GM21717 (cell line): ENCODE measurements around the gene TMED10.

Experiments used
- ATAC-seq: cut with Tn5 transposase; IDR thresholded peaks from one replicate; pipeline ENCODE4 v1.9.1; 2021; ENCODE audit warnings: mild to moderate bottlenecking, moderate library complexity; ENCODE audit not compliant: unreplicated experiment

The TMED10 gene

DNA sequence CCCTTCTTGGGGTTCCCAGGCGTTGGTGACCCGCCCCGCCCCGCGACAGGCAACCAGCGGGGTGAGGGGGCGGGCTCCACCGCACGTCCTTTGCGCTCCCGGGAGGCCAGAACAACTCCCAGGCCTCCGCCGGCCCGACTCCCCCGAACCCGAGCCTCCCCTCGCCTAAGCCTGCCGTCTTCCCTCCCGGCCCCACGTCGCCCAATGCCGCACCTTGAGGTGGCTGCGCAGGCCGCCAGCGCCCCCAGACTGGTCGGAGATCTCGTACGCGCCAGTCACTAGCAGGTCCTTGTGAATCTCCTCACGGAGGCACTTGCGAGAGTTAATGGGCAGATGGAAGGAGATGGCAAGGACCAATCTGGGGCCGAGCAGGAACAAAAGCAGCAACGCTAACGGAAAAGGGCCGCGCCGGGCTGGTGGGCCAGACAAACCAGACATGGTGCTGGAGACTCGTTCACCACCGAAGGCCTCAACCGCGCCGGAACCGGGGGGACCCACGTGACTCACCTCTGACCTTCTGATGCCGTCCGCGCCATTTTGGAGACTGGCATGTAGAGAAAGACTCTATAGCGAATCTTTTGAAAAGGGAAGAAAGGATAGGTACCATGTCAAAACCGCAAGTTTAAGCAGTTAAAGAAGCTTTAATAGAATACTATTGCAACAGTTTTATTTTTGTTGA is at the start of gene TMED10:
Gene TMED10 (minus strand): TSS at position 471 of the 679 bp plus-strand sequence. CDS start 33 bp downstream, at position 438.
- ATAC-seq = peak; percentile 69

DNA sequence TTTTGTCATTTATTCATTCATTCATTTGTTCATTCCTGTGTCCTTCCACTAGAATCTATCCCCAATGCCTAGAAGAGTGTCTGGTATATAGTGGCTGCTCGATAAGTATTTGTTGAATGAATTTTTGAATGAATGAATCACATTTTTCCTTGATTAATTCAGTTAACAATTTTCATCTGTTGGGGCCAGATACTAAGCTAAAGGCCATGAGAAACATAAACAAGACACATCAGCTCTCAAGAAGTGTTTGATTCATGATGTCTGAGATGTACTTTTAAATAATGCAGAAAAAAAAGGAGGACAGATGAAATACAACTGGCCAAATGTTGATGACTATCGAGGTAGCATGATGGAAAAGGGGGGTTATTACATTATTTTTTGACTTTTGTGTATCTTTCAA is 48.1 kb upstream of the TMED10 start:
- no peak for ATAC-seq

DNA sequence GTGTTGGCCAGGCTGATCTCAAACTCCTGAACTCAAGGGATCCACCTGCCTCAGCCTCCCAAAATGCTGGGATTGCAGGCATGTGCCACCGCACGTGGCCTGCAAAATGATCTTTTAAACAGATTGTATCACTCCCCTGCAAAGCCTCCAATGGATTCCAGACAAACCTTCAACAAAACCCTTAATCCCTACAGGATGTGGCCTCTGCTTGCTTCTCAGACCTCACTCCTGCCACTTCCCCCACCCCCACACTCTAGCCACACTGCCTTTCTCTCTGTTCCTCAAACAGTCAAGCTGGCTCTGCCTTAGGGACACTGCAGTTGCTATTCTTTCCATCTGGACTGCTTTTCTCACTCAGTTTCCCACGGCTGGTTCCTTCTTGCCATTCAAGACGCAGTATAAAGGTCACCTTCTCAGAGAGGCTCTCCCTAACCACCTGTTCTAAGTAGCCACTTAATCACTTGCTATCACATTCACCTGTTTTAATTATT is 47.3 kb upstream of the TMED10 start:
- ATAC-seq = peak; percentile 52

DNA sequence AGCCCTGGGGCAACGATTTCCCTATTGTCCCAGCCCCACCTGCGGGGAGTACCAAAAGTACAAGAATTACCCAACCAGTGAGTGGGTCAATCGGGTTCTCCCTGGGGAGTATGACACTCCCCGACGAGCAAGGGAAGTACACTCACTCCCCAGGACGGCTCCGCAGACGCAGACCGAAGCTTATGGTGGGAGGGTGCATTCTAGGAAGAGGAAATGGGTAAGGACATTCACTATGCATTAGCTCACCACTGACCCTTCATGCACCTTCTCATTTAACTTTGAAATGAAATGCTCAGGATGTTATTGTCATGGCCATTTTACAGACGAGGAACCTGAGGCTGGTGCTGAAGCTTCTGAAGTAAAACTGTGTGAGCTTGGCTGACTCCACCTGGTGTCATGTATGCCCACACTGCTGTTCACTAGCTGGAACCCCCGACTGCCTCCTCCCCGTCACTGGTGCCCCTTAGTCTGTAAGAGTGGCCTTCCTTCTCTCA is 45.8 kb upstream of the TMED10 start:
- peak; percentile 44 for ATAC-seq

DNA sequence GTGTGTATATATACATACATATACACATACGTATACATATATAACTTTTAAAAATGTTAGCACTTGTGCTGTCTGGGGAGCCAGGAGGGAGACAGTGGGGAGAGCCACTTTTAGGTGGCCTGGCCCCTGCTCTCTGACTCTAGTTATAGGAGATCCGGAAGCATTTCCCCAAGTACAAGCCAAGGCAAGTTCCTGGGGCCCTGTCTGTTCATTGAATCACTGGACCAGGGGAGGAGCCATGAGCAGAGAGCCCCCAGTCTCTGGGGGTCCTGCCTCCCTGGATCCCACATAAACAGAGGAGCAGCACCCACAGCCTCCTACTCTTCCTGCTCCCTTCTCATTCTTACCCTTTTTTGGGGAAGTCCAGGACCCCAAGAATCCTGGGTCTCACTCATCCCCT is 45.4 kb upstream of the TMED10 start:
- no peak for ATAC-seq

DNA sequence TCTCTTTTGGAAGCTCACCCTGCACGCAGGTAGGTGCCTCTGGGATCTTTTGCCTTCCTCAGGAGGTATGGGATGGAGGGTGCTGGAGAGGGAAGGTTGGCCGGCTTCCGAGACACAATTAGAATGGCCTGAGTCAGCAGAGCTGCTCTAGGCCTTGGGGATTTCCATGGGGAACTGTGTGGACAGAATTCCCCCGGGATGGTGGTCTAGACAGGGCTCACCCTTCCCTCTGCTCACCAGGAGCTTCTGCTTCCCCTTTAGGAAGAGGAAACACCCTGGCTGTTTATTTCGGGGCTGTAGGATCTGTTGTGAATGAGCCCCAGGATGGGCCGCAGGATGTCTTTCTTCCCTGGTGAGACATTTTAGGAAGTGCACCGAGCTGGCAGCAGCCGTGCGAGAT is 43.7 kb upstream of the TMED10 start:
- ATAC-seq = no peak

DNA sequence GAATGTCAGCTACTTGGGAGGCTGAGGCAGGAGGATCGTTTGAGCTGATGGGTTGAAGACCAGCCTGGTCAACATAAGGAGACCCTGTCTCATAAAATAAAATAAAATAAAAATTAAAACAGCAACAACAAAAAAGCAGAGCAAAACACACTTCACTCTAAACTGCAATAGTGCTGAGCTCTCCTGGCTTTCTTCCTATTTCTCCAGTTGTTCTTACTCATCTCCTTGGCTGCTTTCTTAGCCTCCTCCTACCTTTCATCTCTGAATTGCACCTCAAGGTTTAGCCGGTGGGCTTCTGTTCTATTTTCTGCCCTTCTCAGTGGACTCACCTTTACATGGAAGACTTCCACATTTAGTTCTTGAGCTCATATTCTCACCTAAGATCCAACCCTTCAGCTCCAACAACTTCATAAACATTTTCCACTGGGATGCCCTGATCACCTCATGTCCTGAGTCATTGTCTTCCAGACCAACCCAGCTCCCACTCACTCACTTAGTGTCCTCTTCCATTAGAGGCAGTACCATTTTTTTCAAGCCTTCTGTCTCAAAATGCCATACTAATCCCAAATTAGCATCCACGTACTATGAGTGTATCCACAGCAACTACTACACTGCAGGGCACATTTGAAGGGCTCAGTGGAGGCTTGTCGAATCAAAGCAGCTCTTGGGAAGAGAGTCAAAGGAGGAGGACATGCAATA is 41.2 kb upstream of the TMED10 start:
- ATAC-seq = no peak

DNA sequence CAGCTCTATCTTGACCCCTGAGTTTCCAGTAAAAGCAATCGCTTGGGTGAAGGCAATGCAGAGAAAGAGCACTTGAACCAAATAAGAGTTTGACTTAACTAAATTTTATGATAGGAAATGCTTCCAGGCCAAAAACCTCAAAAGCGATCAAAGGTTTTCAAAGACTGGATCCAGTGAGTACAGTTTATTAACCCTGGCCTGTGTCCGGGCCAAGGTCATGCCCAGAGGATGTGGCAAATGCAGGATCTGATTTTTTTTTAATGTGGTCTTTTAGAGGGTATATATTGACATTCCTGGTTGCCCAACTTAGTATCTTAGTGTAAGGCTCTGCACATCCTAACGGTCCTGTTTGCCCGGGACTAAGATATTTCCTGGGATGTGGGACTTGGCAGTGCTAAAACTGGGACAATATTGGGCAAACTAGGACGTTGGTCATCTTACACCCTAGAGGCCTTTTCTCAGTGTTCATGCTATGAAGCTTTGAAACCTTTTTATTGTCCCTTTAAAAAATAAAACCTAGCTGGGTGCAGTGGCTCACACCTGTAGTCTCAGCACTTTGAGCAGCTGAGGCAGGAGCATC is 40.1 kb upstream of the TMED10 start:
- ATAC-seq = no peak

DNA sequence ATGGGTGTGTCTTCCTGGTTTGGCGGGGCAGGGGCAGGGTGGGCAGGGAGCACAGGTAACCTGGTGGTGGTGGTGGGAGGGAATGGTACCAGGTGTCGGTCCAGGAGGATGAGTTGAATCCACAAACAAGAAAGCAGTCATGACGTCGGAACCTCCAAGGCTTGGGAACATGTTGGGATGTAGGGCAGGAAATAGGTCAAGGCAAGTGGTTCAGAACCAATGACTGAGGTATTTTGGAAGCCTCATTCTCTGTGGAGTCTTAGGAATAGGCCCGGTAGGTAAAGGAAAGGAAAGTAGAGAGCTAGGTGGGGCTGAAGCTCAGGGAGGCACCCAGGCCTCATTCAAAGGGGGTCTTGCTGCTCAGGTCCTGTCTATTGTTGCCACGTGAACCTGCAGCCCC is 39.1 kb upstream of the TMED10 start:
- ATAC-seq = no peak

DNA sequence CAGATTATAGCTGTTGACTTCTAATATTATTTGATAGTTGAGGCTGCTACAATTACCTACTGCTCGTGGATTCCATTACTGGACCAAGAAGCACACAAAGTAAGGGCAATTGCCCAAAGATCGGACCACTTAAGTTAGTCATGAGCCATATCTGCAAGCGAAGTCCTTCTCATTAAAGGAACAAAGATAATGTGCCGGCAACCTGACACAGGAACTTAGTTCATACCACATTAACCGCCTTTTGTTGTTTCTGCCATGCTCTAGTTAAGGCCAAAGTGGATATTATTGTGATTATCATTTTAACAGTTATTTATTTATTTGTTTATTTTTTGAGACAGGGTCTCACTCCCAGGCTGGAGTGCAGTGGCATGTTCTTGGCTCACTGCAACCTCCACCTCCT is 38.1 kb upstream of the TMED10 start:
- no peak for ATAC-seq

DNA sequence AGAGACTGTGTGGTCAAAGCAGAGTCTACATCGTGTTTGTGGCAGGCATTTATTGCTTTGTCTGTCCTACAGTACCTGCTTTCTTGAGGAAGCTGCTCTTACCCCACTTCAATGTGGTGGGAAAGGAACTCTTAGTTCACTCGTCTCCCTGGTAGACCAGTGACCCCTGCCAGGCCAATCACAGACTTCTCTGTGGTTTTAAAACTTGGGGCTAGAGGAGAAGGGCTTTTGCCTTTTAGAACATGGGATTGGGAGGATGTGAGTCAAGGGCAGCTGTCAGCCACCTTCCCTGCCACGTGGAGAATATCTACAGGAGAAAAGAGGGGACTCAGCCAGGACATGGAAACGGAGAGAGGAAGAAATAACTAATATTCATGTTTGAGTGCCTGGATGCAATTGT is 36.8 kb upstream of the TMED10 start:
- ATAC-seq = no peak

DNA sequence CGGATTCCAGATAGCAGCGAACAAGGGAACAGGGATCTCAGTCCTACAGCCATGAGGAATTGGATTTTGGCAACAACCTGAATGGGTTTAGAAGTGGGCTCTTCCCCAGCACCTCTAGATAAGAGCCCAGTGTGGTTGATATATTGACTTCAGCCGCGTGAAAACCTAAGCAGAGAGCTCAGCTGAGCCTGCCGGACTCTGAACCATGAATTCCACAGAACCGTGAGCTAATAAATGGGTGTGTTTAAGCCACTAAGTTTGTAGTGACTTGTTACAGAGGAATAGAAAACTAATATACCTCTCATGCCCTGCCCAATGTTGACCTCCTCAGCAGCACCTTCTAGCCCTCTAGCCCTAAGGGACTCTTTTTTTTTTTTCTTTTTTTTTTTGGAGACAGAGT is 32.4 kb upstream of the TMED10 start:
- ATAC-seq = no peak

DNA sequence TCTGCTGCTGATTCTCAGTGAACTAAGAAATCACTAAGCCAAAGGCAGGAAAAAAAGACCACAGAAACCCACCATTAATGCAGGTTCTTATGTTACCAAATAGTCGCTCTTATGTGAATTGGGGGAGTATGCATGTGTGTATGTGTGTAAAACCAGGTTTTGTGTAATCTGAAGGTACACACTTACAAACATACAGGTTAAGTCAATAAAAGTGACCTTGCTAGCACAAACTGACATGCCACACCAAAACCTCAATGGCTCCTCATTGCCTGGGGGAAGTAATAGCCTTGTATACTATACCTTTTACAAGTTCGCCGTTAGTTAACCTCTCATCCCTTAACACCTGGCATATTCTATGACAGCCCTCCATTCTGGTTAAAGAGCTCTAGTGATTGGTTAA is 29.8 kb upstream of the TMED10 start:
- ATAC-seq = no peak

DNA sequence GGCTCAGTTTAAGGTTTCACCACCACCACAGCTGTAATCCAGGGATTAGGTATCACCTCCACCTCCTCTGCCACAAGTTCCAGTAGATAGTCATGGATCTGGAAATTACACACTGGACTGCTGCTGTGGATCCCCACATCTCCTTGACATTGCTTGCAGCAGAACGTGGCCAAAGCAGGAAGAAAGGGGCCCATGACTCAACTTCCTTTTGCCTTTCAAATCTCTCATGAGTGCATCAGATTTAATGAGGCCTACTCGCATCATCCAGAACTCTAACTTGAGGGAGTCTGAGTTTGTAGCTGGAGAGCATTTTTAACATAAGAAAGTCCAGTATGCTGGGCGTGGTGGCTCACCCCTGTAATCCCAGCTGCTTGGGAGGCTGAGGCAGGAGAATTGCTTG is 29.2 kb upstream of the TMED10 start:
- no peak for ATAC-seq

DNA sequence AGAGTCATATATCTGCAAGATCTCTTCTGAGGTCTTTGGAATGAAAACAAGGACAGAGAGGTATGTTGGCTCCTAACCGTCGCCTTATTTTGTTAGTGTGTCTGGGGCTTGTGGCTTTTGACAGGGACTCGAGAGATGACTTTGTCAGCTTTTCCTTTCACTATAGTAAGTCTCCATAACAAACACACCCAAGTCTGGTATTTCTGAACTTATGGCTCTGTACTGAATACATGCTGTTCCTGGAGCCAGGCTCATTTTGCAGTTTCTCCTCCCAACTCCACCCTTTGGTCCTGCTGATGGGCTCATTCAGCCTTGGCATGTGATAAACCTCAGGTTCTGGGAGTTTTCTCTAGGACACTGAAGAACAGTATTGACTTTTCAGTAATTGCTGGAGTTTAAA is 27.7 kb upstream of the TMED10 start:
- ATAC-seq = no peak

DNA sequence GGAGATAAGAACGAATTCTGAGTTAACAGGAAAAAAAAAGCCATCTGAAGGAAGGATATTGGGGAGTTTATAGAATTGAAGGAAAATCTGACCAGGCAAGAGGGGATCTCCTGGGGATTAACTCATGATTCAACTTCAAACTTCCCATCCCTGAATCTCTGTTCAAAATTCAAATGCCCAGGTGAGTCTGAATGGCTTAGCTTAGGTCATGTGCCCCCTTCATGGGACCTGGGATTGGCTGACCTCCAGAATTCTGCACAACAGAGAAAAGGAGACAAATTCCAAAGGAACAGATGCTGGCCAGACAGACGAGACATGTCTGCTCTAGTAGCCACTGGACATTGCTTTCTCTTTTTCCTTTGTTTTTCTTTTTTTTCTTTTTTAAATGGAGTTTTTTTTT is 26.2 kb upstream of the TMED10 start:
- no peak for ATAC-seq

DNA sequence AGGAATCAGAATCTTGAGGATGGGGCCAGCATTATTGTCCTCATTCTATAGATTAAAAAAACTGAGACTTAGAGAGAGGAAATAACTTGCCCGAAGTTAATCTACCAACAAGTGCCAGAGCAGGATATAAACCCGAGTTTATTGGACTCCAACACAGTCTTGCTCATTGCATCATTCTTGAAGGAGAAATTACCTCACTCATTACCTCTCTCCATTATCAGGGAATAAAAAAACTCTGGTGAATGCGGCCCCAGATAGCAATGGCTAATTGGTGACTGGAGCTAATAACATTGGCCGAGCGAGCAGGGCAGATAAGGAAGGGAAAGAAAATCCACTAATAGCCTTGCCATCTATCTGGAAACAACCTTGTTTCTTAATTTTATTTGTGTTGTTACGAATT is 24.7 kb upstream of the TMED10 start:
- no peak for ATAC-seq

DNA sequence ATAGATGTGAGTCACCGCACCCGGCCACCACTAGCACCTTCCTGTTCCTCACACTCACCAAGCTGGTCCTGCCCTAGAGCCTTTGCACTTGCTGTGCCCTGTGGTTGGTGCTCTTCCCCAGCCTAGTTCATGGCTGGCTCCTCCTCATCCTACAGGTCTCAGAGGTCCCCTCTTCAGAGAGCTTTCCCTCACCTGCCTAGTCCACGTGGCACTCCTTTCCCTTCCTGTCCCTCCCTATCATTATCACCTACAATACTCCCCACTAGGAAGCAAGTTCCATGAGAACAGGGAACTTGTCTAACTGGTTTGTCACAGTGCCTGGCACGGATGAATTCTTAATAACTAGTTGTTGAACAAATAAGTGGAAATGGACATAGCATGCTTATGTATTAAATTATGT is 24.0 kb upstream of the TMED10 start:
- no peak for ATAC-seq

DNA sequence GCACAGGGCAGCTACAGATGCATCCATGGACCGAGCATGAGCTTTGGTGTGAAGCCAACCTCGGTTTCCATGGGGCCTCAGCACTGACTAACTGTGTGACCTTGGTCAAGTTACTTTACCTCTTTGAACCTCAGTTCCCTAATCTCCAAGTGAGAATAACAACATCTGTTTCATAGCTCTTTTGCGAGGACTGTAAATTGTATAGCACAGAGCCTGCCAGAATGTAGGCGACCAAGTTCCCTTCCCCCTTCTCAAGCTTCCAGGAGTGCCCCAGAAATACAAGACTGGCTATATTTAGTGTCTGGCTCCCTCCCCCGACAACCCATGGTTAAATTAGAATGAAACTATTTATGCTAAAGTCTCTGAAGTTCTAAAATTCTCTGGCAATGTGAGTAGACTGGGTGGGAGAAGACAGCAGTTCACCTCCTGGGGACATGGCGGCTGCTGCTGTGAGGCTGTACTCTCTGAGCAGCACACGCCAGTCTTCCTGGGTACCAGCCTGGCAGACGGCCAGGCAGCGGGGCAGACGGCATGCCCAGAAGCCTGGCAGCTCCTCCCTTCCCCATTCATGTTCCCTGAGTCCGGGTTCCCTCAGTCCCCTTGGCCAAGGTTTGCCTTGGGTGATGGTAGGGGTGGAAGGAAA is 22.0 kb upstream of the TMED10 start:
- no peak for ATAC-seq

DNA sequence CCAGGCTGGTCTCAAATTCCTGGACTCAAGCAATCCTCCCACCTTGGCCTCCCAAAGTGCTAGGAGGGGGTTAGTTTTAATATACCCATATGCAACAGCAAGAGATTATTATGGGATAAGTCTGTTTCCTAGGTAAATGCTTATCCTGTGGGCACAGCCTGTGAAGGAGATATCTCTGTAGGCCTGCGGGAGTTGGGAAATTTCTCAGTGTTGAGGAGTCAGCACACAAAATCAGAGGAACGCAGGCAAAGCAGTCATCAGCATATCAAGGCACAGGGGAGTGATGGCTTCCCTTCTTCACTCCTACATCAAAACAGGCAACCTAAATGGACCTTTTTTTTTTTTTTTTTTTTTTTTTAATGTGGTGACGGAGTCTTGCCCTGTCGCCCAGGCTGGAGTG is 20.9 kb upstream of the TMED10 start:
- ATAC-seq = no peak

DNA sequence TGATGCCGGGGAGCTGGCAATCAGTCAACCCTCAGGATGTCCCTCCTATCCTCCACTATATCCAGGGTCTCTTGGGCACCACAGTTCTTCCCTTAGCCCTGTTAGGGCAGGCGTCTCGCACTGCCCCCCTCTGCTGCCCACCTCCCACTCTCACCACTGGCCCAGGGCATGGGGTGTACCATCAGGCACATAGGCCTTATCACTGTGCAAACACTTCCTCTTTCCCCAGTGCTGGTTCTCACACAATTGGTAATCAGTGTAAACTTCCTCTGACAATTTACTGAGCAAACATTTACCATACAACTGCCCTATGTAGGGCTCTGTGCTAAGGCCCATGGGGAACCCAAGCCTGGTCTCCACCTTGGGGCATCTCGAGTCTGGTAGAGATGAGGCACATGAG is 20.1 kb upstream of the TMED10 start:
- no peak for ATAC-seq

DNA sequence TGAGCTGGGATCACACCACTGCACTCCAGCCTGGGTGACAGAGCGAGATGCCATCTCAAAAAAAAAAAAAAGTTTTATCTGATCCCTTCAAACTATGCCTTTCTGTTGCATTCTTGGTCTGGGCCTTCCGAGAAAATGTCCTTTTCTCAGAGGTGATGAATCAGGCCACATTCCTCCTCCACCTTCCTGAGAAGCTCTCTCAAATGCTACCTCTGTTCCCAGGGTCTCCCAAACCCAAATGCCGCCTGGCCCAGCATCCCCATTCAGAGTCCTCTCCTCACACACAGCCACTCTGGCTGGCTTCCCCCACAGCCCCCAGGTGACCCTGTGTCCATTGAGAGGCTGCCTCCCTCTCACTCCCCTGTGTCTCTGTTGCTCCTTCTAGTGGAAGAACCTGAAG is 19.7 kb upstream of the TMED10 start:
- ATAC-seq = no peak
